ENCODE results near the gene ADGRL1.

Gene ADGRL1

GRCh38 chr19:14167576-14168138 lies 38.3 kb downstream of the ADGRL1 start:
- Histone ChIP-seq H3K27me3 (ENCODE audit: insufficient read depth, poor library complexity, severe bottlenecking) (peaks cover 11% of the 10 kb centered on the region), H3K4me3 (replicated peaks; ENCODE audit: insufficient read depth, low read length) (no peak overlapping the region), H3K27ac (replicated peaks) (no peak overlapping the region)
- no peak for TF ChIP-seq CTCF (IDR thresholded peaks at IDR 0.05; ENCODE audit: insufficient read depth, low read length)
- TF ChIP-seq GABPA (IDR thresholded peaks at IDR 0.05; ENCODE audit: low read depth): no peak
- TF ChIP-seq POLR2AphosphoS5 (IDR thresholded peaks at IDR 0.05; ENCODE audit: low read depth): no peak
- TF ChIP-seq REST (IDR thresholded peaks at IDR 0.05; ENCODE audit: insufficient replicate concordance, low read depth): no peak
- DNase-seq (ENCODE audit: low read depth in 1 of 2, low spot score in 1 of 2): peak in 1 of 2 experiments; percentile 36

GRCh38 chr19:14166999-14167575 lies 38.9 kb downstream of the ADGRL1 start:
- no peak overlapping the region for H3K4me3 ChIP-seq (replicated peaks; ENCODE audit: insufficient read depth, low read length)
- DNase-seq (ENCODE audit: low read depth in 1 of 2, low spot score in 1 of 2): no peak
- no peak for TF ChIP-seq SPI1 (IDR thresholded peaks at IDR 0.05; ENCODE audit: borderline replicate concordance, low read depth)
- TF ChIP-seq CTCF (IDR thresholded peaks at IDR 0.05; ENCODE audit: insufficient read depth, low read length): no peak
- no peak for TF ChIP-seq REST (IDR thresholded peaks at IDR 0.05; ENCODE audit: insufficient replicate concordance, low read depth)
- TF ChIP-seq POLR2AphosphoS5 (IDR thresholded peaks at IDR 0.05; ENCODE audit: low read depth): no peak
- TF ChIP-seq GABPA (IDR thresholded peaks at IDR 0.05; ENCODE audit: low read depth): no peak
- H3K27ac ChIP-seq (replicated peaks): no peak overlapping the region
- H3K27me3 ChIP-seq (ENCODE audit: insufficient read depth, poor library complexity, severe bottlenecking): peaks cover 11% of the 10 kb centered on the region

- peaks cover 11% of the 10 kb centered on the region for H3K27me3 ChIP-seq (ENCODE audit: insufficient read depth, poor library complexity, severe bottlenecking)
- no peak overlapping the region for H3K4me3 ChIP-seq (replicated peaks; ENCODE audit: insufficient read depth, low read length)
- no peak for DNase-seq (ENCODE audit: low read depth in 1 of 2, low spot score in 1 of 2)
- TF ChIP-seq GABPA (IDR thresholded peaks at IDR 0.05; ENCODE audit: low read depth): no peak
- no peak for TF ChIP-seq REST (IDR thresholded peaks at IDR 0.05; ENCODE audit: insufficient replicate concordance, low read depth)
- no peak for TF ChIP-seq CTCF (IDR thresholded peaks at IDR 0.05; ENCODE audit: insufficient read depth, low read length)
- TF ChIP-seq SPI1 (IDR thresholded peaks at IDR 0.05; ENCODE audit: borderline replicate concordance, low read depth): no peak
- H3K27ac ChIP-seq (replicated peaks): no peak overlapping the region
Measured at GRCh38 chr19:14165990-14166830, 39.8 kb downstream of the ADGRL1 start.

All from HL-60 (cell line).